ENCODE results near the gene GTF3C2. TPM values are rescaled to one million over a fixed set of nuclear protein-coding genes. Genes with fewer than 3 reads are reported as not detected.

The GTF3C2 gene
- total RNA-seq, 1 experiment from 2014 or later, result 56.5 TPM

GRCh38 chr2:27290549-27290948, 66.0 kb downstream of the GTF3C2 start:
- Histone ChIP-seq H3K9me3 (no peaks in the 10 kb centered on the region), H3K4me3 (no peak overlapping the region), H3K27me3 (no peaks in the 10 kb centered on the region), H3K36me3 (no peaks in the 10 kb centered on the region)
- DNase-seq, result no peak

DNA sequence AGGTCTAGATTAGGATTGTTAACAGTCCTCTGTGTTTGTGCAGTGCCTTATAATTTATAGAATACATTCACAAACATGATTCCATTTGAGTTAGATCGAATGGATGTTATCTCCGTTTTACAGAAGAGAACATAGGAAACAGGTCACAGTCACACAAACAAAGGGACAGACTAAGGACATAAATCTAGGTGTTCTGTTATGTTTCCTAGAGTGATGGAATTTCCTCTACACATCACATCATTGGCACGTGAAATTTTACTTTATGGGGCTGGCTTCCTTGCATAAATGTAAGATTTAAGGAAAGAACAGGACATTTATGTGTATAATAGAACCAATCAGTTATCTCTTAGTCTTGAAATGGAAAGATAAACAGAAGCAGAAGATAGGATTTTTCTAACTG, 68.0 kb downstream of the GTF3C2 start:
- Histone ChIP-seq H3K9me3 (no peaks in the 10 kb centered on the region), H3K36me3 (no peaks in the 10 kb centered on the region), H3K4me3 (no peak overlapping the region), H3K27me3 (no peaks in the 10 kb centered on the region)
- no peak for DNase-seq

GRCh38 chr2:27285481-27285880, 71.1 kb downstream of the GTF3C2 start:
- H3K27me3 ChIP-seq, result no peaks in the 10 kb centered on the region
- no peaks in the 10 kb centered on the region for H3K9me3 ChIP-seq
- no peaks in the 10 kb centered on the region for H3K36me3 ChIP-seq
- DNase-seq, result no peak
- H3K4me3 ChIP-seq, result no peak overlapping the region

- no peak overlapping the region for H3K4me3 ChIP-seq
- no peaks in the 10 kb centered on the region for H3K36me3 ChIP-seq
- no peaks in the 10 kb centered on the region for H3K27me3 ChIP-seq
- DNase-seq, result no peak
- H3K9me3 ChIP-seq, result no peaks in the 10 kb centered on the region
These were observed 71.6 kb downstream of the GTF3C2 start for GRCh38 chr2:27284996-27285395.

- no peaks in the 10 kb centered on the region for H3K9me3 ChIP-seq
- no peak for DNase-seq
These were observed 73.7 kb downstream of the GTF3C2 start for GRCh38 chr2:27282892-27283291.

DNA sequence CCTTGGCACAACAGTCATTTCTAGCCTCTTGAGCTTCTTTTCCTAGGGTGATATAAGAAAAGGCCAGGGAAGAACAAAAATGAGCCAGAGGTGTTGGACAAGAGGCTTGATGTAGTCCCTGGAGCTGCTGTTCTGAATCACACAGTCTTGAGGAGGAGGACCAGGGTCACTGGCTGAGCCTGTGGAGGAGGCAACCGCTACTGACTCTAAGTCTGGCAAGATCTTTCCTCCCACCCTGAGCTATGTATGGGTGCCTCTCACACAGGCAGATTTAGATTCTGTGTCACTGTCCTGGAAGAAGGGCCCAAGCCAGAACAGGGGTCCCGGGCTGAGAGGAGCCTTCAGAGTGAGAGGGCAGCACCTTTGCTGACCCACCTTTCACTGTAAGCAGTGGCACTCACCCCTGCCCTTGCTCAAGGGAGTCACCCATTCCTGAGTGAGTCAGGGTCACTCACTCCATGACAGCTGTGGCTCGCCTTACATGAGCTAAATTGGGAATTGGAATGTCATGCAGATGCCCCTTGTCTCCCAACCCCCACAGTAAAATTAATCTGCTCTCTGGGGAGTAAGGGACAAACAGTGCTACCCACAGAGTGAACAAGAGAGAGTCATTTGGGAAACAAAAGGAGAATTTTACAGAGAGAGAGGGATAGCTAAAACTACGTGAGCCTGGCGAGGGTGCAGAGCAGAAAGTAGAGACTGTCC, 74.6 kb downstream of the GTF3C2 start, which contains the start of gene TRIM54:
TSS of gene TRIM54 (plus strand) at position 575 of the 705 bp plus-strand sequence. CDS start 303 bp downstream, outside the sequence.
- H3K27me3 ChIP-seq, result no peaks in the 10 kb centered on the region
- H3K4me3 ChIP-seq, result no peak within 1 kb of the TSS
- H3K36me3 ChIP-seq, result no peaks in the 10 kb centered on the region
- DNase-seq, result no peak
- H3K9me3 ChIP-seq, result no peaks in the 10 kb centered on the region

More at GRCh38 chr2:27282892-27283291, 73.7 kb downstream of the GTF3C2 start:
- Histone ChIP-seq H3K27me3 (no peaks in the 10 kb centered on the region), H3K4me3 (no peak overlapping the region), H3K36me3 (no peaks in the 10 kb centered on the region)

DNA sequence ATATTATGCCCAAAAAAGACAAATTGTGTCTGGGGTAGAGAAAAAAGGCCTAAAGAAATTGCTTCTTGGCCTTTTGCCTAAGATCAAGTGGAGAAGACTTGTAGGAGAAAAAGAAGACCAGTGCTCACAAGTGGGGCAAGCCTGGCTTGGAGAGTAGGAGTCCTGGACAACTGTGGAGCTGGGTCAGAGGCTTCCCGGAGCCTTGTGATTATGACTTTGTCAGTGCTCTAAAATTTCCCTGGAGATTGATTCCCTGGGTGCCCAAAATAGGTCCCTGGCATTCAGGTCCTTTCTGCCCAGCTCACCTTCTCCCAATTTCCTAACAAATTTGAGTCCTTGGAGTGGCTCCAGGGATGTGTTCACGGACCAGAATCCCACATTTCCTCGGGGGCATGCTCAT, 75.1 kb downstream of the GTF3C2 start:
- Histone ChIP-seq H3K9me3 (no peaks in the 10 kb centered on the region), H3K4me3 (no peak overlapping the region), H3K27me3 (no peaks in the 10 kb centered on the region), H3K36me3 (no peaks in the 10 kb centered on the region)
- DNase-seq, result no peak

GRCh38 chr2:27280826-27281225, 75.7 kb downstream of the GTF3C2 start:
- Histone ChIP-seq H3K4me3 (no peak overlapping the region), H3K36me3 (no peaks in the 10 kb centered on the region), H3K27me3 (no peaks in the 10 kb centered on the region), H3K9me3 (no peaks in the 10 kb centered on the region)
- peak; percentile 61 for DNase-seq

DNA sequence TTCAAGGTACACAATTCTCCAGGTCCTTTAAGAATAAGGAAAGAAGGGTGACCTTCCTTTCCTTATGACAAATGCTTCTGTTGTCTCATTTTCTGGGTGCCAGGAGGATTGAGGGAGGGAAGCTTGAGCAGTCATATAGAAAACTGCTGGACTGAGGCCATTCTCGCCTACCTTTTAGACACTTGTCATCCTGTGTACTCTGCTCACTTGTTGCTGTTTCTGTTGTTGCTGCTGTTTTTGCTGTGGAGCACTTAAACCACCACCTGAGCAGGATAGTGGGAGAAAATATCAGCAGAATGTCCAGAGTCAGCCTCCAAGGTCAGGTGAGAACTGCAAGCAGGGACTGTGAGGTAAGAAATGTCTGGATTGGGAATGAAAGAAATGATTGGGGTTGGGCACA, 78.6 kb downstream of the GTF3C2 start:
- Histone ChIP-seq H3K9me3 (no peaks in the 10 kb centered on the region), H3K4me3 (no peak overlapping the region), H3K36me3 (no peaks in the 10 kb centered on the region), H3K27me3 (no peaks in the 10 kb centered on the region)
- no peak for DNase-seq

Other genes starting within 250 kb of the GTF3C2 start
- 21.6 and 29.1 TPM in 2 replicates for gene CGREF1, start 237.6 kb downstream of the GTF3C2 start, total RNA-seq (2014; rRNA removed; shearing (Covaris generic); ENCODE audit: low replicate concordance)
- not detected in 2 replicates for gene ABHD1, start 232.9 kb downstream of the GTF3C2 start, total RNA-seq (2014; rRNA removed; shearing (Covaris generic); ENCODE audit: low replicate concordance)
- 60.5 and 84.3 TPM in 2 replicates for gene PREB, start 222.1 kb downstream of the GTF3C2 start, total RNA-seq (2014; rRNA removed; shearing (Covaris generic); ENCODE audit: low replicate concordance)
- not detected in 2 replicates for gene PRR30, start 217.4 kb downstream of the GTF3C2 start, total RNA-seq (2014; rRNA removed; shearing (Covaris generic); ENCODE audit: low replicate concordance)
- gene TCF23, start 207.8 kb downstream of the GTF3C2 start, total RNA-seq (2014; rRNA removed; shearing (Covaris generic); ENCODE audit: low replicate concordance), result not detected in 2 replicates
- gene ATRAID, start 144.7 kb downstream of the GTF3C2 start, total RNA-seq (2014; rRNA removed; shearing (Covaris generic); ENCODE audit: low replicate concordance), result 186 and 199 TPM in 2 replicates
- 6.2 and 15.1 TPM in 2 replicates for gene SLC5A6, start 144.5 kb downstream of the GTF3C2 start, total RNA-seq (2014; rRNA removed; shearing (Covaris generic); ENCODE audit: low replicate concordance)
- 18.7 and 38.9 TPM in 2 replicates for gene CAD, start 139.4 kb downstream of the GTF3C2 start, total RNA-seq (2014; rRNA removed; shearing (Covaris generic); ENCODE audit: low replicate concordance)
- gene SLC30A3, start 93.7 kb downstream of the GTF3C2 start, total RNA-seq (2014; rRNA removed; shearing (Covaris generic); ENCODE audit: low replicate concordance), result not detected in 2 replicates
- gene DNAJC5G, start 81.3 kb downstream of the GTF3C2 start, total RNA-seq (2014; rRNA removed; shearing (Covaris generic); ENCODE audit: low replicate concordance), result not detected in 2 replicates
- gene TRIM54, start 74.3 kb downstream of the GTF3C2 start, total RNA-seq (2014; rRNA removed; shearing (Covaris generic); ENCODE audit: low replicate concordance), result 2.1 TPM in 1 of 2 replicates, not detected in the other
- gene UCN, start 48.3 kb downstream of the GTF3C2 start, total RNA-seq (2014; rRNA removed; shearing (Covaris generic); ENCODE audit: low replicate concordance), result 1.3 TPM in 1 of 2 replicates, not detected in the other
- gene MPV17, start 33.7 kb downstream of the GTF3C2 start, total RNA-seq (2014; rRNA removed; shearing (Covaris generic); ENCODE audit: low replicate concordance), result 66.5 and 72.4 TPM in 2 replicates
- gene EIF2B4, start 13.6 kb upstream of the GTF3C2 start, total RNA-seq (2014; rRNA removed; shearing (Covaris generic); ENCODE audit: low replicate concordance), result 33.6 and 48.0 TPM in 2 replicates
- 195 and 280 TPM in 2 replicates for gene SNX17, start 13.9 kb upstream of the GTF3C2 start, total RNA-seq (2014; rRNA removed; shearing (Covaris generic); ENCODE audit: low replicate concordance)
- 0.74 and 6.5 TPM in 2 replicates for gene ZNF513, start 24.0 kb upstream of the GTF3C2 start, total RNA-seq (2014; rRNA removed; shearing (Covaris generic); ENCODE audit: low replicate concordance)
- gene PPM1G, start 52.8 kb upstream of the GTF3C2 start, total RNA-seq (2014; rRNA removed; shearing (Covaris generic); ENCODE audit: low replicate concordance), result 139 and 145 TPM in 2 replicates
- 150 and 154 TPM in 2 replicates for gene NRBP1, start 71.9 kb upstream of the GTF3C2 start, total RNA-seq (2014; rRNA removed; shearing (Covaris generic); ENCODE audit: low replicate concordance)
- gene KRTCAP3, start 85.6 kb upstream of the GTF3C2 start, total RNA-seq (2014; rRNA removed; shearing (Covaris generic); ENCODE audit: low replicate concordance), result not detected in 2 replicates
- 8.7 and 40.1 TPM in 2 replicates for gene IFT172, start 133.0 kb upstream of the GTF3C2 start, total RNA-seq (2014; rRNA removed; shearing (Covaris generic); ENCODE audit: low replicate concordance)
- 0.53 TPM in 1 of 2 replicates, not detected in the other for gene FNDC4, start 138.4 kb upstream of the GTF3C2 start, total RNA-seq (2014; rRNA removed; shearing (Covaris generic); ENCODE audit: low replicate concordance)
- not detected in 2 replicates for gene GCKR, start 140.1 kb upstream of the GTF3C2 start, total RNA-seq (2014; rRNA removed; shearing (Covaris generic); ENCODE audit: low replicate concordance)
- gene ZNF512, start 226.3 kb upstream of the GTF3C2 start, total RNA-seq (2014; rRNA removed; shearing (Covaris generic); ENCODE audit: low replicate concordance), result 31.4 and 50.2 TPM in 2 replicates

Data from MG63 (cell line).